ENCODE measurements around the gene SPRY2. TPM values are rescaled to one million over a fixed set of nuclear protein-coding genes. Genes with fewer than 3 reads are reported as not detected.

The SPRY2 gene
- total and polyA plus RNA-seq, 2 donors (not counting 3 experiments of a cell fraction or from before 2014, with no cell fraction given) = 26.2 to 52.3 TPM

DNA sequence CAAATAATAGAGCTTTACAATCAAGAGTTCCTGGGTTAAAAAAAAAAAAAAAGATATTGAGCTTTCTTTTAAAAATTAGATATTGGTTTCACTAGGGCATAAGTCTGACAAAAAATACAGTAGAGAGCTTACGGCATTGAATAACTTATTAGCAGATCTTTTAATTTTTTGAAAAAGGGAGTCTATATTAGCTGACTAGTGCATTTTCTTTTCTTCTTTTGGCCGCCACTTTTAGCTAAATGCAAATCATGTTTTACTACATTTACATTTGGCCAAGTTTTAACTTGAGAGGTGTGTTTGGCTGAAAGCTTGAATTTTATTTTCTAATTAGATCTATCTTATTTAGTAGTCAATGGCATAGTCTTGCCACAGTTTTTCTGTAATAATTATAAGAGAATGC lies 43.4 kb downstream of the SPRY2 start:
- Histone ChIP-seq H3K4me2 (ENCODE audit: insufficient read depth, low read length) (no peak overlapping the region), H2AFZ (ENCODE audit: low read depth, low read length) (no peak overlapping the region), H3K27ac (ENCODE audit: insufficient read depth, low read depth, low read length) (no peak overlapping the region), H3K36me3 (ENCODE audit: control insufficient read depth in 2 of 2, extremely low read depth in 1 of 2, insufficient read depth in 2 of 2, low read length in 2 of 2) (no peaks in the 10 kb centered on the region), H3K9ac (replicated peaks; ENCODE audit: extremely low read depth, insufficient read depth, low read length) (no peak overlapping the region), H3K9me3 (replicated peaks; ENCODE audit: control insufficient read depth, insufficient read depth, low read length) (no peaks in the 10 kb centered on the region), H3K4me3 (replicated peaks in 1 of 3; ENCODE audit: insufficient read depth in 1 of 3, low read depth in 1 of 3, low read length in 3 of 3) (no peak overlapping the region), H4K20me1 (replicated peaks; ENCODE audit: control insufficient read depth, extremely low read depth, insufficient read depth, low read length) (no peaks in the 10 kb centered on the region), H3K9me1 (replicated peaks; ENCODE audit: control insufficient read depth, extremely low read depth, insufficient read depth, low read length) (no peaks in the 10 kb centered on the region), H3K27me3 (ENCODE audit: control insufficient read depth in 2 of 2, insufficient read depth in 2 of 2, low read length in 2 of 2) (no peaks in the 10 kb centered on the region), H3K4me1 (ENCODE audit: control insufficient read depth, extremely low read depth, insufficient read depth, low read length) (peaks cover 3% of the 10 kb centered on the region), H3K79me2 (ENCODE audit: control insufficient read depth, insufficient read depth, low read length) (no peaks in the 10 kb centered on the region)
- FAIRE-seq (no peak), DNase-seq (ENCODE audit: low read depth, low spot score) (no peak)
- intact Hi-C loops (cut with micrococcal nuclease) (no loop called here), dilution Hi-C loops (cut with MboI; ENCODE audit: extremely low pct_ligation_motif_present, low sequenced_read_pairs) (no loop called here)
- ChIA-PET CTCF (interaction anchor here (0.8 to 1.3 kb wide), 7 partner anchors 8 to 1068 kb away, joined by 3 to 6 read pairs (median 4); no protein-coding TSS in a partner anchor), POLR2A (no interaction called here)
- TF ChIP-seq POLR2AphosphoS5 (IDR thresholded peaks at IDR 0.05; ENCODE audit: insufficient read depth, low read depth, low read length) (no peak), FOS (IDR thresholded peaks at IDR 0.05; ENCODE audit: borderline replicate concordance, insufficient read depth, low read length) (no peak), MYC (IDR thresholded peaks at IDR 0.05; ENCODE audit: low read depth, low read length) (no peak), POLR2A (IDR thresholded peaks at IDR 0.05; ENCODE audit: low read depth, low read length) (no peak), GATA2 (IDR thresholded peaks at IDR 0.05; ENCODE audit: insufficient read depth, insufficient read length, low read depth, low read length) (no peak), EZH2 (IDR thresholded peaks at IDR 0.05; ENCODE audit: borderline replicate concordance, low read depth, low read length, severe bottlenecking) (no peak), JUN (IDR thresholded peaks at IDR 0.05; ENCODE audit: borderline replicate concordance, insufficient read depth, insufficient read length, low read depth) (no peak)
- TF ChIP-seq, protein P1, sequence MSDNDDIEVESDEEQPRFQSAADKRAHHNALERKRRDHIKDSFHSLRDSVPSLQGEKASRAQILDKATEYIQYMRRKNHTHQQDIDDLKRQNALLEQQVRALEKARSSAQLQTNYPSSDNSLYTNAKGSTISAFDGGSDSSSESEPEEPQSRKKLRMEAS (IDR thresholded peaks at IDR 0.05; ENCODE audit: insufficient read depth, insufficient read length) = no peak
- TF ChIP-seq, protein P2, sequence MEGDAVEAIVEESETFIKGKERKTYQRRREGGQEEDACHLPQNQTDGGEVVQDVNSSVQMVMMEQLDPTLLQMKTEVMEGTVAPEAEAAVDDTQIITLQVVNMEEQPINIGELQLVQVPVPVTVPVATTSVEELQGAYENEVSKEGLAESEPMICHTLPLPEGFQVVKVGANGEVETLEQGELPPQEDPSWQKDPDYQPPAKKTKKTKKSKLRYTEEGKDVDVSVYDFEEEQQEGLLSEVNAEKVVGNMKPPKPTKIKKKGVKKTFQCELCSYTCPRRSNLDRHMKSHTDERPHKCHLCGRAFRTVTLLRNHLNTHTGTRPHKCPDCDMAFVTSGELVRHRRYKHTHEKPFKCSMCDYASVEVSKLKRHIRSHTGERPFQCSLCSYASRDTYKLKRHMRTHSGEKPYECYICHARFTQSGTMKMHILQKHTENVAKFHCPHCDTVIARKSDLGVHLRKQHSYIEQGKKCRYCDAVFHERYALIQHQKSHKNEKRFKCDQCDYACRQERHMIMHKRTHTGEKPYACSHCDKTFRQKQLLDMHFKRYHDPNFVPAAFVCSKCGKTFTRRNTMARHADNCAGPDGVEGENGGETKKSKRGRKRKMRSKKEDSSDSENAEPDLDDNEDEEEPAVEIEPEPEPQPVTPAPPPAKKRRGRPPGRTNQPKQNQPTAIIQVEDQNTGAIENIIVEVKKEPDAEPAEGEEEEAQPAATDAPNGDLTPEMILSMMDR (IDR thresholded peaks at IDR 0.05; ENCODE audit: extremely low read depth in 1 of 2, insufficient read depth in 1 of 2, low read depth in 1 of 2, low read length in 2 of 2) = no peak
- no TSS peak for BruUV-seq (replicated peaks)
